ENCODE data around the gene PDE4B.

GRCh38 chr1:65942476-65942875 lies 149.8 kb downstream of the PDE4B start:
- TF ChIP-seq EP300 (conservative IDR thresholded peaks at IDR 0.05; ENCODE audit: poor library complexity, severe bottlenecking) (no peak), CTCF (IDR thresholded peaks at IDR 0.05; ENCODE audit: poor library complexity, severe bottlenecking) (no peak), REST (IDR thresholded peaks at IDR 0.05; ENCODE audit: borderline replicate concordance) (no peak), POLR2AphosphoS5 (IDR thresholded peaks at IDR 0.05) (no peak), MXI1 (conservative IDR thresholded peaks at IDR 0.05; ENCODE audit: poor library complexity, severe bottlenecking) (no peak), SMC3 (conservative IDR thresholded peaks at IDR 0.05; ENCODE audit: poor library complexity) (no peak), EZH2 (IDR thresholded peaks at IDR 0.05; ENCODE audit: borderline replicate concordance, insufficient read depth, low read length, poor library complexity, severe bottlenecking) (no peak), RAD21 (conservative IDR thresholded peaks at IDR 0.05) (no peak), TAF1 (IDR thresholded peaks at IDR 0.05; ENCODE audit: low read depth) (no peak)

All from neural cell (in vitro differentiated cells).